H9 (cell line): ENCODE data around the gene HACD1. TPM values are rescaled to one million over a fixed set of nuclear protein-coding genes. Genes with fewer than 3 reads are reported as not detected.

Experiments used
- DNase-seq: peaks from one replicate; pipeline ENCODE4 v3.0.0-alpha.2; 2017
- H2AFZ ChIP-seq: one replicate; pipeline ENCODE4 v1.6.1; 2013; ENCODE audit warnings: mild to moderate bottlenecking, low read length, control low read depth, moderate library complexity
- H2AK5ac ChIP-seq: 2 replicates; pipeline ENCODE4 v1.6.1; 2013; ENCODE audit warnings: low read length, control low read depth, mixed read lengths; ENCODE audit not compliant: insufficient read length
- H2BK120ac ChIP-seq: one replicate; pipeline ENCODE4 v1.6.1; 2013; ENCODE audit warnings: low read depth, mild to moderate bottlenecking, low read length, control low read depth, inconsistent platforms; ENCODE audit not compliant: poor library complexity, severe bottlenecking
- H2BK12ac ChIP-seq: 2 replicates; pipeline ENCODE4 v1.6.1; 2013; ENCODE audit warnings: low read length, control low read depth, mixed read lengths, low read depth; ENCODE audit not compliant: insufficient read length
- H2BK15ac ChIP-seq: 2 replicates; pipeline ENCODE4 v1.6.1; 2013; ENCODE audit warnings: low read depth, low read length, control low read depth
- H2BK20ac ChIP-seq: one replicate; pipeline ENCODE4 v1.6.1; 2013; ENCODE audit warnings: low read depth, mild to moderate bottlenecking, low read length, control low read depth, inconsistent platforms; ENCODE audit not compliant: poor library complexity, severe bottlenecking
- H2BK5ac ChIP-seq: 2 replicates; pipeline ENCODE4 v1.6.1; 2013; ENCODE audit warnings: low read length, control low read depth, mixed read lengths; ENCODE audit not compliant: insufficient read length
- H3K14ac ChIP-seq: 2 replicates; pipeline ENCODE4 v1.6.1; 2013; ENCODE audit warnings: low read length, control low read depth; ENCODE audit not compliant: insufficient read depth
- H3K18ac ChIP-seq: 2 replicates; pipeline ENCODE4 v1.6.1; 2013; ENCODE audit warnings: low read depth, mild to moderate bottlenecking, mixed read lengths, low read length, control low read depth; ENCODE audit not compliant: insufficient read length
- H3K23ac ChIP-seq: 2 replicates; pipeline ENCODE4 v1.6.1; 2013; ENCODE audit warnings: low read length, control low read depth, mixed read lengths, low read depth; ENCODE audit not compliant: insufficient read length
- H3K23me2 ChIP-seq: 2 replicates; pipeline ENCODE4 v1.6.1; 2013; ENCODE audit warnings: low read depth, mild to moderate bottlenecking, mixed read lengths, low read length, control low read depth; ENCODE audit not compliant: insufficient read length, poor library complexity, severe bottlenecking
- H3K27ac ChIP-seq: 2 replicates; pipeline ENCODE4 v1.5.1; 2013; ENCODE audit warnings: low read length, control low read depth, mixed read lengths, low read depth; ENCODE audit not compliant: insufficient read length
- H3K27me3 ChIP-seq: 2 replicates; pipeline ENCODE4 v1.6.1; 2013; ENCODE audit warnings: low read length, control low read depth, inconsistent platforms; ENCODE audit not compliant: insufficient read depth
- H3K4ac ChIP-seq: 2 replicates; pipeline ENCODE4 v1.6.1; 2013; ENCODE audit warnings: low read depth, mild to moderate bottlenecking, control low read depth, inconsistent platforms, low read length, moderate library complexity
- H3K4me1 ChIP-seq: 2 replicates; pipeline ENCODE4 v1.6.1; 2013; ENCODE audit warnings: low read length, control low read depth, inconsistent platforms; ENCODE audit not compliant: insufficient read depth
- H3K4me2 ChIP-seq: 2 replicates; pipeline ENCODE4 v1.6.1; 2013; ENCODE audit warnings: low read length, control low read depth, mixed read lengths; ENCODE audit not compliant: insufficient read length, insufficient read depth
- H3K56ac ChIP-seq: 2 replicates; pipeline ENCODE4 v1.6.1; 2013; ENCODE audit warnings: low read depth, mild to moderate bottlenecking, mixed read lengths, low read length, control low read depth; ENCODE audit not compliant: insufficient read length
- H3K79me1 ChIP-seq: 2 replicates; pipeline ENCODE4 v1.6.1; 2013; ENCODE audit warnings: low read depth, mild to moderate bottlenecking, moderate library complexity, low read length, control low read depth, inconsistent platforms; ENCODE audit not compliant: insufficient read depth, poor library complexity, severe bottlenecking
- H3K79me2 ChIP-seq: 2 replicates; pipeline ENCODE4 v1.6.1; 2013; ENCODE audit warnings: low read length, control low read depth, inconsistent platforms; ENCODE audit not compliant: insufficient read depth
- H3K9ac ChIP-seq: 2 replicates; pipeline ENCODE4 v1.6.1; 2013; ENCODE audit warnings: low read length, control low read depth, mixed read lengths; ENCODE audit not compliant: insufficient read length; ENCODE audit errors: extremely low read depth
- H3K9me3 ChIP-seq: one replicate; pipeline ENCODE4 v1.6.1; 2013; ENCODE audit warnings: low read depth, low read length, inconsistent platforms; ENCODE audit not compliant: control insufficient read depth
- H3T11ph ChIP-seq: one replicate; pipeline ENCODE4 v1.6.1; 2013; ENCODE audit warnings: mild to moderate bottlenecking, low read length, control low read depth, inconsistent platforms
- H4K20me1 ChIP-seq: one replicate; pipeline ENCODE4 v1.6.1; 2013; ENCODE audit not compliant: control insufficient read depth, insufficient read length, insufficient read depth
- H4K5ac ChIP-seq: 2 replicates; pipeline ENCODE4 v1.6.1; 2013; ENCODE audit warnings: low read depth, mild to moderate bottlenecking, mixed read lengths, low read length, control low read depth; ENCODE audit not compliant: insufficient read length
- H4K8ac ChIP-seq: replicated peaks from 2 replicates; pipeline ENCODE4 v1.6.1; 2013; ENCODE audit warnings: low read length, control low read depth, mixed read lengths, low read depth; ENCODE audit not compliant: insufficient read length
- H4K91ac ChIP-seq: 2 replicates; pipeline ENCODE4 v1.6.1; 2013; ENCODE audit warnings: low read depth, mild to moderate bottlenecking, moderate library complexity, mixed read lengths, low read length, control low read depth; ENCODE audit not compliant: insufficient read length
- H3K27ac Mint-ChIP-seq, 3 experiments: 2 replicates in 2 of 3; 3 replicates in 1 of 3; pipeline ENCODE4 v1.8.0; 2020 to 2021; ENCODE audit warnings: mixed read lengths in 3 of 3, mild to moderate bottlenecking in 1 of 3, moderate library complexity in 1 of 3
- H3K27me3 Mint-ChIP-seq: 2 replicates; pipeline ENCODE4 v1.8.0; 2021; ENCODE audit warnings: low read depth, mild to moderate bottlenecking, moderate library complexity, mixed read lengths
- H3K36me3 Mint-ChIP-seq, 3 experiments: 2 replicates in 2 of 3; 3 replicates in 1 of 3; pipeline ENCODE4 v1.8.0; 2020 to 2021; ENCODE audit warnings: low read depth in 3 of 3, mixed read lengths in 3 of 3; ENCODE audit not compliant: insufficient read depth in 1 of 3
- H3K4me1 Mint-ChIP-seq, 2 experiments: 2 replicates each; pipeline ENCODE4 v1.8.0; 2020; ENCODE audit warnings: mixed read lengths in 2 of 2
- H3K4me3 Mint-ChIP-seq, 2 experiments: 2 replicates in 1 of 2; 3 replicates in 1 of 2; pipeline ENCODE4 v1.8.0; 2020 to 2021; ENCODE audit warnings: mild to moderate bottlenecking in 2 of 2, mixed read lengths in 2 of 2, moderate library complexity in 1 of 2
- H3K9me3 Mint-ChIP-seq, 2 experiments: 2 replicates in 1 of 2; 3 replicates in 1 of 2; pipeline ENCODE4 v1.8.0; 2020; ENCODE audit warnings: mild to moderate bottlenecking in 2 of 2, mixed read lengths in 2 of 2, moderate library complexity in 1 of 2
- CTCF ChIP-seq: fragments of 200-600 bp; sonication (generic); conservative IDR thresholded peaks from 3 replicates; pipeline ENCODE4 v1.8.0; 2021; ENCODE audit warnings: antibody characterized with exemption, mild to moderate bottlenecking
- WGBS: extraction: QIAGEN DNeasy Blood & Tissue Kit; methylation state at CpG from one replicate; pipeline ENCODE4 v1.1.7; 2013; ENCODE audit warnings: missing lambda C conversion rate, low lambda C conversion rate, mixed read lengths; ENCODE audit not compliant: insufficient read length; ENCODE audit errors: extremely low coverage; 5-methylcytosine and 5-hydroxymethylcytosine counted together
- total RNA-seq: library from RNA; stranded (reverse); gene quantifications from 2 replicates; pipeline ENCODE4 v1.2.1, GENCODE V29; 2021

Gene HACD1
- total RNA-seq, 1 experiment from 2014 or later: 25.0 TPM

- H3K79me1 ChIP-seq: no peaks in the 10 kb centered on the region
- H2BK15ac ChIP-seq: no peak overlapping the region
- H3K27me3 Mint-ChIP-seq: no peaks in the 10 kb centered on the region
These were observed 7.6 kb downstream of the HACD1 start for GRCh38 chr10:17609523-17610079.

More at GRCh38 chr10:17609523-17610079, 7.6 kb downstream of the HACD1 start:
- TF ChIP-seq CTCF: no peak
- Histone ChIP-seq H3T11ph (no peak overlapping the region), H4K91ac (no peak overlapping the region), H3K14ac (no peak overlapping the region), H3K27ac (no peak overlapping the region), H4K8ac (no peak overlapping the region), H3K4me1 (no peaks in the 10 kb centered on the region), H3K23ac (no peak overlapping the region), H3K18ac (no peak overlapping the region), H3K9me3 (no peaks in the 10 kb centered on the region), H4K5ac (no peak overlapping the region), H2BK12ac (no peak overlapping the region), H3K4ac (no peak overlapping the region), H3K79me2 (no peaks in the 10 kb centered on the region), H2BK20ac (no peak overlapping the region), H2BK120ac (no peak overlapping the region), H3K56ac (no peak overlapping the region), H3K23me2 (no peaks in the 10 kb centered on the region), H2AFZ (no peak overlapping the region), H2AK5ac (no peak overlapping the region), H3K9ac (no peak overlapping the region), H2BK5ac (no peak overlapping the region), H3K27me3 (no peaks in the 10 kb centered on the region), H4K20me1 (no peaks in the 10 kb centered on the region), H3K4me2 (no peak overlapping the region)
- Mint-ChIP-seq H3K4me3 (no peak overlapping the region), H3K36me3 (peaks cover 0 to 10% (median 5%) of the 10 kb centered on the region in 3 experiments; a peak in 2 of 7 replicates), H3K27ac (no peak overlapping the region), H3K4me1 (no peaks in the 10 kb centered on the region), H3K9me3 (no peaks in the 10 kb centered on the region)
- DNase-seq: no peak
- no CpG with 5 or more reads among the region's 13 CpGs for WGBS
